ENCODE data around the gene GUCA1A. TPM values are rescaled to one million over a fixed set of nuclear protein-coding genes. Genes with fewer than 3 reads are reported as not detected.

GUCA1A gene
- total RNA-seq, 1 donor = not detected

Other genes starting within 250 kb of the GUCA1A start
- 141 TPM for gene CCND3, start 231.6 kb upstream of the GUCA1A start, total RNA-seq
- gene TAF8, start 122.8 kb upstream of the GUCA1A start, total RNA-seq = 32.0 TPM
- gene C6orf132, start 30.7 kb upstream of the GUCA1A start, total RNA-seq = under 0.01 TPM
- 0.27 TPM for gene GUCA1B, start 21.6 kb downstream of the GUCA1A start, total RNA-seq
- 14.3 TPM for gene MRPS10, start 44.5 kb downstream of the GUCA1A start, total RNA-seq